PC-9 (cell line): ENCODE results near the gene SLC35F4. TPM values are rescaled to one million over a fixed set of nuclear protein-coding genes. Genes with fewer than 3 reads are reported as not detected.

Experiments
- BruUV-seq: library from RNA; stranded (reverse); fragments of 400-500 nt; replicated peaks from 2 replicates; lab custom pipeline; 2021; lab: Mats Ljungman, UMichigan
- CTCF ChIA-PET: fragments of 300-600 bp; sonication (Branson Sonifier 250); formaldehyde crosslinking; loops from one replicate; lab custom pipeline; 2022; ENCODE audit warnings: antibody characterized with exemption; lab: Charles Lee
- POLR2A ChIA-PET: fragments of 300-600 bp; sonication (Branson Sonifier 250); formaldehyde crosslinking; loops from one replicate; lab custom pipeline; 2022; ENCODE audit warnings: antibody characterized with exemption; ENCODE audit not compliant: unreplicated experiment; lab: Charles Lee
- DNase-seq, 2 experiments: peaks; one replicate each; pipeline versions ENCODE4 v3.0.0 to v3.0.0-alpha.2; 2015 to 2022; ENCODE audit warnings: mixed read lengths in 1 of 2
- H2AFZ ChIP-seq: fragments of 200-600 bp; sonication (generic); 2 replicates; pipeline ENCODE4 v1.8.1; 2017; ENCODE audit warnings: antibody characterized with exemption
- H3F3A ChIP-seq: fragments of 200-600 bp; sonication (generic); 2 replicates; pipeline ENCODE4 v1.8.1; 2017; ENCODE audit warnings: antibody characterized with exemption, mild to moderate bottlenecking, low read depth; ENCODE audit not compliant: insufficient read depth
- H3K27ac ChIP-seq: fragments of 200-600 bp; sonication (generic); 2 replicates; pipeline ENCODE4 v1.6.1; 2016; ENCODE audit warnings: mixed run types
- H3K27me3 ChIP-seq: fragments of 200-600 bp; sonication (generic); 2 replicates; pipeline ENCODE4 v1.6.1; 2016; ENCODE audit warnings: low read depth, mixed run types; ENCODE audit not compliant: insufficient read depth
- H3K36me3 ChIP-seq: fragments of 200-600 bp; sonication (generic); 2 replicates; pipeline ENCODE4 v1.6.1; 2016; ENCODE audit warnings: low read depth, mixed run types
- H3K4me1 ChIP-seq: fragments of 200-600 bp; sonication (generic); replicated peaks from 2 replicates; pipeline ENCODE4 v1.6.1; 2016; ENCODE audit warnings: mixed run types; ENCODE audit not compliant: insufficient read depth
- H3K4me2 ChIP-seq: fragments of 200-600 bp; sonication (generic); 2 replicates; pipeline ENCODE4 v1.6.1; 2017; ENCODE audit warnings: mixed run types
- H3K4me3 ChIP-seq: fragments of 200-600 bp; sonication (generic); 2 replicates; pipeline ENCODE4 v1.6.1; 2016; ENCODE audit warnings: mixed run types
- H3K79me2 ChIP-seq: fragments of 200-600 bp; sonication (generic); 2 replicates; pipeline ENCODE4 v1.6.1; 2017; ENCODE audit warnings: low read depth, mixed run types
- H3K9me2 ChIP-seq: fragments of 200-600 bp; sonication (generic); 2 replicates; pipeline ENCODE4 v1.8.1; 2017; ENCODE audit warnings: mild to moderate bottlenecking; ENCODE audit not compliant: insufficient read depth
- H3K9me3 ChIP-seq: fragments of 200-600 bp; sonication (generic); 2 replicates; pipeline ENCODE4 v1.8.1; 2016; ENCODE audit warnings: low read depth; ENCODE audit not compliant: insufficient read depth
- H4K20me1 ChIP-seq: fragments of 200-600 bp; sonication (generic); 2 replicates; pipeline ENCODE4 v1.8.1; 2017; ENCODE audit not compliant: insufficient read depth
- EZH2 ChIP-seq: fragments of 200-600 bp; sonication (generic); IDR thresholded peaks from 2 replicates; pipeline ENCODE4 v1.8.0; 2017; ENCODE audit warnings: antibody characterized with exemption, low read depth
- intact Hi-C: fragments of 100-400 bp; cut with micrococcal nuclease; formaldehyde crosslinking; loops from one replicate; pipeline ENCODE4 v1.10.0; 2022; ENCODE audit not compliant: unreplicated experiment
- total RNA-seq: library from RNA; stranded (reverse); gene quantifications from 2 replicates; pipeline ENCODE4 v1.2.3, GENCODE V29; 2021
- TF ChIP-seq, protein P1 (sequence below): fragments of 200-600 bp; sonication (generic); conservative IDR thresholded peaks from 2 replicates; pipeline ENCODE4 v1.6.1; 2017; ENCODE audit warnings: mixed run types, antibody characterized with exemption, mild to moderate bottlenecking, moderate library complexity

SLC35F4 gene
- total RNA-seq, 1 experiment from 2014 or later: not detected

DNA sequence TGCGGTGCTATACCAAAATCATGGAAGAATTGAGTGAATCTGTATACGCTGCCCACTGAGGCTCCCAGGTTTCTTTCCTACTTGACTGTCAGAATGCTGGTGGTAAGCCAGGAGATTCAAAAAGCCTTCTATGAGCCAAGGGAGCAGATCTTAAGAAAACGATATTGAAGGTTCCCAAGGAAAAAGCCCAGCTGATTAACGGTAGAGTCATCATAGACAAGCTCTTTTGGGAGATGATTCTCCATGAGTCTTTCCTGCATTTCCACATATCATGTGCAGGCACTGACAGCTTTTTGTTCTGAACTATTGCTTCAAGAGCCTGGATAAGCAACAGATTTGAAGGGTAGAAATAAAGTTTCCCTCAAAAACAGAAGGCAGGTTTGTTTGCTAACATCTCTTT, 17.5 kb downstream of the SLC35F4 start:
- no peaks in the 10 kb centered on the region for H4K20me1 ChIP-seq
- no peaks in the 10 kb centered on the region for H3F3A ChIP-seq
- H3K27me3 ChIP-seq: no peaks in the 10 kb centered on the region
- no peaks in the 10 kb centered on the region for H3K36me3 ChIP-seq
- BruUV-seq: no TSS peak
- no peak for TF ChIP-seq EZH2
- TF ChIP-seq, protein P1, sequence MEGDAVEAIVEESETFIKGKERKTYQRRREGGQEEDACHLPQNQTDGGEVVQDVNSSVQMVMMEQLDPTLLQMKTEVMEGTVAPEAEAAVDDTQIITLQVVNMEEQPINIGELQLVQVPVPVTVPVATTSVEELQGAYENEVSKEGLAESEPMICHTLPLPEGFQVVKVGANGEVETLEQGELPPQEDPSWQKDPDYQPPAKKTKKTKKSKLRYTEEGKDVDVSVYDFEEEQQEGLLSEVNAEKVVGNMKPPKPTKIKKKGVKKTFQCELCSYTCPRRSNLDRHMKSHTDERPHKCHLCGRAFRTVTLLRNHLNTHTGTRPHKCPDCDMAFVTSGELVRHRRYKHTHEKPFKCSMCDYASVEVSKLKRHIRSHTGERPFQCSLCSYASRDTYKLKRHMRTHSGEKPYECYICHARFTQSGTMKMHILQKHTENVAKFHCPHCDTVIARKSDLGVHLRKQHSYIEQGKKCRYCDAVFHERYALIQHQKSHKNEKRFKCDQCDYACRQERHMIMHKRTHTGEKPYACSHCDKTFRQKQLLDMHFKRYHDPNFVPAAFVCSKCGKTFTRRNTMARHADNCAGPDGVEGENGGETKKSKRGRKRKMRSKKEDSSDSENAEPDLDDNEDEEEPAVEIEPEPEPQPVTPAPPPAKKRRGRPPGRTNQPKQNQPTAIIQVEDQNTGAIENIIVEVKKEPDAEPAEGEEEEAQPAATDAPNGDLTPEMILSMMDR: no peak
- no peak overlapping the region for H3K4me3 ChIP-seq
- H3K27ac ChIP-seq: no peak overlapping the region
- no peaks in the 10 kb centered on the region for H3K9me3 ChIP-seq
- H2AFZ ChIP-seq: no peak overlapping the region
- POLR2A ChIA-PET: no interaction called here
- intact Hi-C loops: no loop called here
- no peak overlapping the region for H3K4me2 ChIP-seq
- H3K4me1 ChIP-seq: no peaks in the 10 kb centered on the region
- H3K79me2 ChIP-seq: no peaks in the 10 kb centered on the region
- H3K9me2 ChIP-seq: no peaks in the 10 kb centered on the region
- CTCF ChIA-PET: no interaction called here
- no peak for DNase-seq

DNA sequence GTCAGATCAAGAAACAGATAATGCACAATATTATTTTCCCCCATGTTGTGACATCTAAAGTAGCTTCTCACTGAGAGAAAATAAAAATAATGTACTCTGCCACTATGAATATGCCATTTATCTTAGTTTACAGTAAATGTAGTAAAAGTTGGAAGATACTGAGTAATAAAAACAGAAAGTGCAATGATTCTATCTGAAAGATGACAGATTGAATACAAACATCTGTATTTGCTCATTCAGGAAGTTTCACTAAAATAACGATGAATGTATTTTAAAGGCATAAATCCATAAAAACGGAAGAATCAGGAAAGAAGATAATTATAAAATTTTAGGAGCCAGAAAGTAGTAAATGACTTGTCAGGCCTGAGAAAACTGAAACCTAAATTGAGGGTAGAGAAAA, 18.2 kb downstream of the SLC35F4 start:
- no peak overlapping the region for H2AFZ ChIP-seq
- ChIA-PET POLR2A (no interaction called here), CTCF (no interaction called here)
- no peaks in the 10 kb centered on the region for H3K79me2 ChIP-seq
- intact Hi-C loops: no loop called here
- no TSS peak for BruUV-seq
- H3K9me3 ChIP-seq: no peaks in the 10 kb centered on the region
- H3K9me2 ChIP-seq: no peaks in the 10 kb centered on the region
- no peaks in the 10 kb centered on the region for H3K36me3 ChIP-seq
- H3K27ac ChIP-seq: no peak overlapping the region
- no peak overlapping the region for H3K4me3 ChIP-seq
- DNase-seq: no peak
- H3K27me3 ChIP-seq: no peaks in the 10 kb centered on the region
- no peaks in the 10 kb centered on the region for H3K4me1 ChIP-seq
- TF ChIP-seq, protein P1: no peak
- TF ChIP-seq EZH2: no peak
- no peaks in the 10 kb centered on the region for H4K20me1 ChIP-seq
- no peaks in the 10 kb centered on the region for H3F3A ChIP-seq
- no peak overlapping the region for H3K4me2 ChIP-seq

DNA sequence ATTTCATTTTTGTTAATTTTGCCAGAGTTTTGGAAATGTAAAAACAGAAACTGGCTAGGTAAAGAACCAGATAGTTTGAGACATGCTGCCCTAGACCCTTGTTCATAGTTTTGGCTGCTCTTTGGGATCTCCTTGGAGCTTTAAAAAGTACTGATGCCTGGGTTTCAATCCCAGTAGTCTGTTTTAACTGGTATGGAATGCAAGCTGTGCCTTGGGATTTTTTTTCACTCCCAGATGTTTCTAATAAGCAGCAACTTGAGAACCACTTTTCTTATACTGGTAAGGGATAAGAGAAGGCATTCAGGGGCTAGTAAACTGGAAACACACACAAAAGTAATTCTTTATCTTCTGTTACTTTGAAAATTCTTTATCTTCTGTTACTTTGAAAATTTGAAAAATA, 18.8 kb downstream of the SLC35F4 start:
- no peaks in the 10 kb centered on the region for H3K9me2 ChIP-seq
- no peaks in the 10 kb centered on the region for H3K27me3 ChIP-seq
- no peak for TF ChIP-seq EZH2
- no peak overlapping the region for H3K4me2 ChIP-seq
- no peak overlapping the region for H3K27ac ChIP-seq
- H4K20me1 ChIP-seq: no peaks in the 10 kb centered on the region
- H3K36me3 ChIP-seq: no peaks in the 10 kb centered on the region
- H3K79me2 ChIP-seq: no peaks in the 10 kb centered on the region
- no peaks in the 10 kb centered on the region for H3K9me3 ChIP-seq
- no peaks in the 10 kb centered on the region for H3K4me1 ChIP-seq
- no peak overlapping the region for H2AFZ ChIP-seq
- no peaks in the 10 kb centered on the region for H3F3A ChIP-seq
- CTCF ChIA-PET: no interaction called here
- BruUV-seq: no TSS peak
- H3K4me3 ChIP-seq: no peak overlapping the region
- intact Hi-C loops: no loop called here
- POLR2A ChIA-PET: no interaction called here
- DNase-seq: no peak

DNA sequence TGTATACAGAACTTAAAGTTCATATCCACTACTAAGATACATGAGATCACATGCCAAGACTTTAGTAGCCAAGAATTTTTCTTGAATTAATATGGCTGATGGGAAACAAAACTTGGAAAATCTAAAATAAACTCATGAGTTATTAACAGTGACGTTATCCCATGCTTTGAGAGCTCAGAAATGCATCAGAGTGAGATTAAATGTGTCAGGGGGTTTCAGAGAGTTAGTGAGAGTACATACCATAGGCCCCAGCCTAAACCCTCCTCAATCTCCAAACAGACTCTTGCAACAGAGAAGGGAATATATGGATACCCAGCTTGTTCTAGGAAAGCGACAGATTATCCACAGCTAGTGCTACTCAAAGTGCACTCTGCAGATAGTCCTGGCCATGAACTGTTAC, 19.3 kb downstream of the SLC35F4 start:
- BruUV-seq: no TSS peak

More for the DNA sequence above, 19.3 kb downstream of the SLC35F4 start:
- Histone ChIP-seq H2AFZ (no peak overlapping the region), H3K36me3 (no peaks in the 10 kb centered on the region), H3K4me1 (no peaks in the 10 kb centered on the region), H3K4me2 (no peak overlapping the region), H3K27me3 (no peaks in the 10 kb centered on the region), H4K20me1 (no peaks in the 10 kb centered on the region), H3K4me3 (no peak overlapping the region), H3K79me2 (no peaks in the 10 kb centered on the region), H3K9me3 (no peaks in the 10 kb centered on the region), H3F3A (no peaks in the 10 kb centered on the region), H3K27ac (no peak overlapping the region), H3K9me2 (no peaks in the 10 kb centered on the region)
- intact Hi-C loops: no loop called here
- CTCF ChIA-PET: no interaction called here
- no peak for TF ChIP-seq EZH2
- TF ChIP-seq, protein P1: no peak
- no peak for DNase-seq
- POLR2A ChIA-PET: no interaction called here
